Aortic smooth muscle cell (primary cell): ENCODE results near the gene RAD23A. TPM values are rescaled to one million over a fixed set of nuclear protein-coding genes. Genes with fewer than 3 reads are reported as not detected.

ENCODE experiments used
- total RNA-seq: library from RNA; depleted of rRNA; stranded (reverse); fragments of >200 nt; gene quantifications from 2 replicates; pipeline ENCODE4 v1.2.3, GENCODE V29; 2014

Gene RAD23A
- 68.6 and 83.4 TPM in 2 replicates for total RNA-seq

DNA sequence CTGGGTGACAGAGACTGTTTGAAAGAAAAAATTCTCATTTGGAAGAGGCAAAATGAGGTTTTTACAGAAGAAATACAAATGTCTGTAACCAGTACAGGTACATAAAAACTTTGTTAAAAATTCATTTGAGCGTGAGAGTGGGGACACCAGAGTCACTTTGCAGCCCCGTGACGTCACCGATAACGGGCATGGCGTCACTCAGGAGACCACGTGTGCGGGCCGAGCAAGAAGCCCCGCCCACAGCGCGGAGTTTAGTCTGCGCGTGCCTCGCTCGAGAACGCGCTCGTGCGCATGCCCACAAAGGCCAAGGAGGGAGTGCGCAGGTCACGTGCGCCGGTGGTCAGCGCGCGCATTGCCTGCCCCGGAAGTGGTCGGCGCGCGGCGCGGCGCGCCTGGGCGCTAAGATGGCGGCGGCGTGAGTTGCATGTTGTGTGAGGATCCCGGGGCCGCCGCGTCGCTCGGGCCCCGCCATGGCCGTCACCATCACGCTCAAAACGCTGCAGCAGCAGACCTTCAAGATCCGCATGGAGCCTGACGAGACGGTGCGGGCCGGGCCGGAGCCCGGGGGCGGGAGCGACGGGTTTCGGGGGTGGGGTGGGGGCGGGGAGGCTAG lies at the start of gene RAD23A:
Gene RAD23A, plus strand, starts transcription at position 384 of the 613 bp plus-strand sequence. Its CDS starts 87 bp downstream, at position 471.

DNA sequence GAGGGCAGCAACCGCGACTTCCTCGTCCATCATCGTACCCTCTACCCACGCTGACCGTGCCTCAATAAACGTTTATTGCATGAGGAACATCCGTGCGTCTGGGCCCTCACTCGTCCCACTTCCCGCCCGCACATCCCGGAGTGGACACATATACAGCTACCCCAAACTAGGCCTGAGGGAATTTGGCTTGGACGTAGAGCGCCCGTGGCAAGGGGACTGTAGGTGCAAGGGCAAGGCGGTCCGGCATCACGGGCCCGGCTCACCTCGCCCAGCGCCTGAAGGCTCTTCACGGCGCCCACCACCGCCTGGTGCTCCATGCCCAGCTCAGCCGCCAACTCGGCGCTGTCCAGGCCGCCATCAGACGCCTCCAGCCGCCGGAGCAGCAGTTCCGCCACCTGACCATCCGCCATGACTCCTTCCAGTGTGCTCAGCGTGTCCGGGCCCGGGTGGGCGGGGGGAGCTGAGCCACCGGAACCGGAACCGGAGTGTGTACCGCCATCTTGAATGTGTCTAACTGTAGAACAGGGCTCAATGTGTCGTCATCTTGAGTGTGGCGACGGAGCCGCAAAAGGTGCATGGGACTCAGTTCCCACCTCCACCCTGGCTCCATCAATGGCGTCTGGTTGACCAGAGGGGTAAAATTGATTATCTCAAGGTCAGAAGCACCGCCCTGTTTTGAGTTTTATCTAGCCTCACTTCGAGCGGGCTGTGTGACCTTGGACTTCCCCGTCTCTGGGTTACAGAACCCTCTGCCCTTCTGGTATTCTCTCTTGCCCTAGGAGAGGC lies 12.2 kb upstream of the RAD23A start, which contains the start of gene FARSA:
Gene FARSA, minus strand, starts transcription at position 425 of the 786 bp plus-strand sequence. Its CDS starts 15 bp downstream, at position 410.

DNA sequence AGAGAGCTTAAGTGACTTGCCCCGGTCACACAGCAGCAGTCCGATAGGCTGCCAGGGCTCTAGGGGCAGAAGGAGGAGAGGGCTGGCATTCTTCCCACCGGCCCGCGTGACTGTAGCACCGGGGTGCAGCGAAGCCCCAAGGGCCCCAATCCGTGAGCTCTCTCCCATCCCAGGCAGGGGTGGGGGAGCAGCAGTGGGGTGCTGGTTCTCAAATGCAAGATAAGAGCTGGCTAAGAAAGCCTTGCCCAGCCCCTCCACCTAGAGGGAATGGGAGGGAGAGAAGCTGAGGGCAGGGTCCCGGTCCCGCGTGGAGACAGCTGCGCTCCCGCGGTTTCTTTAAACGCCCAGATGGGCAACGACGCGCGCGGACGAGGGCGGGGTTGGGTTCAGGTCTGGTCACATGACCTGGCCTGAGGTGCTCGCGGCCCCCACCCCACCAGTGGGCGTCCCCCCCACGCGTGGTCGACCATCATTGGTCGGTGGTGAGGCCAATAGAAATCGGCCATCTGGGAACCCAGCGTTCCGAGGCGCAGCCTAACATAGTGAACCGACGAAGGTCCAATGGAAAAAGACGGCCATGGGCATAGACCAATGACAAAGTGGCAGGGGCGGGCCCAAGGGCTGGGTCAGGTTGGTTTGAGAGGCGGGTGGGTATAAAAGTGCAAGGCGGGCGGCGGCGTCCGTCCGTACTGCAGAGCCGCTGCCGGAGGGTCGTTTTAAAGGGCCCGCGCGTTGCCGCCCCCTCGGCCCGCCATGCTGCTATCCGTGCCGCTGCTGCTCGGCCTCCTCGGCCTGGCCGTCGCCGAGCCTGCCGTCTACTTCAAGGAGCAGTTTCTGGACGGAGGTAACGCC lies 7.5 kb upstream of the RAD23A start, which contains the start of gene CALR:
Gene CALR, plus strand, starts transcription at position 683 of the 852 bp plus-strand sequence. Its CDS starts 71 bp downstream, at position 754.

DNA sequence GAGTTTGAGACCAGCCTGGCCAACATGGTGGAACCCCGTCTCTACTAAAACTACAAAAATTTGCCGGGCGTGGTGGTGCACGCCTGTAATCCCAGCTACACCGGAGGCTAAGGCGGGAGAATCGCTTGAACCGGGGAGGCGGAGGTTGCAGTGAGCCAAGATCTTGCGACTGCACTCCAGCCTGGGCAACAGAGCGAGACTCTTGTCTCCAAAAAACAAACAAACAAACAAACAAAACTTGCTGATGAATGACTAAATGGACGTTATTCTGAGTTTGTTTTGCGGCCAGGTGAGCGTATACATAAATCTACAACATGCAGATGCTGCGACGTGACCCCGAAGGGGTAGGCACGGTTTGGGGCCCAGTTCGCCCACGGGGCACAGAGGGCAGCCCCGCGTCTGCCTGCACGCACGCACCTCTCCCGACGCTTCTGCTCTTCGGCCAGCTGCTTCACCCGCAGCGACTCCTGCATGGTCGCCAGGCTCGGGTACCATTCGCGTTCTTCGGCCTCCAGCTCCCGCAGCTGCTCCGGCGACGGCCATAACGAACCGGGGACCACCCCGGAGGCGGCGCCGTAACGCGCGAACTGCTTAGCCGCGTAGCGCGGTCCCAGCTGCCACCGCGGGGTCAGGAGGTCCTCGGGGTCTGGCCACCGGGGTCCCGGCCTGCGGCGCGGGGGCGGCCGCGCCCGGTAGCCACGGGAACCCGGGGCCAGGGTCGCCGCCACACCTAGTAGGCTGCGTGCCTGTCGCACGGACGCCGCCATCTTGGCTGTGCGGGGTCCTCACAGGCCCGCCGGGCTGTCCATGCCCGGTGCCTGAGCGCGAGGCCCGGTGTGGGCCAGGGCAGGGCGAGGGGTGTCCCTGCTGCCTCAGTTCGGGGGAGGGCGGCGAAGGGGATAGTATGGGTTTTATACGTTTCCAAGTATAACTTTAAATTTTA lies 11.1 kb downstream of the RAD23A start, which contains the start of gene GADD45GIP1:
Gene GADD45GIP1, minus strand, starts transcription at position 778 of the 943 bp plus-strand sequence. Its CDS starts 11 bp downstream, at position 767.

DNA sequence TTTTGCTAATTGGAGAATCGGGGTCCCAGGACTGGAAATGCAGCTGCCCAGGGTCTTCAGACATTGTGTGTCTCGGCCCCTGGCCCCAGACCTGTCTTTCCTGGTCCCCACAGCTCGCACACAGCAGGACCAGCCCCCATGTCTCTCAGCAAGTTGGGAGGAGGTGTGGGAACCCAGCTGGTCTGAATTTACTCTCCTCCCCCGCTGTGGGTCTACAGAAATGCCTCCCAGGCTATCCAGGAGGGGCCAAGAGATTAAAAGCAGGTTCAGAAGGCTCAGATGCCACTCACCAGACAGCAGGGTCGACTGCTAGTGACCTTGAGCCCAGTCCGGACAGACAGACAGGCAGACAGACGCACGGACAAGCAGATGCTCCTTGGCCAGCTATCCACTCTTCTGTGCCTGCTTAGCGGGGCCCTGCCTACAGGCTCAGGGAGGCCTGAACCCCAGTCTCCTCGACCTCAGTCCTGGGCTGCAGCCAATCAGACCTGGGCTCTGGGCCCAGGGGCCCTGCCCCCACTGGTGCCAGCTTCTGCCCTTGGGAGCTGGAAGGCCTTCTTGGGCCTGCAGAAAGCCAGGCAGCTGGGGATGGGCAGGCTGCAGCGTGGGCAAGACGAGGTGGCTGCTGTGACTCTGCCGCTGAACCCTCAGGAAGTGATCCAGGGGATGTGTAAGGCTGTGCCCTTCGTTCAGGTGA lies 23.8 kb downstream of the RAD23A start, which contains the start of gene DAND5:
Gene DAND5, plus strand, starts transcription at position 285 of the 697 bp plus-strand sequence. Its CDS starts 85 bp downstream, at position 370.

DNA sequence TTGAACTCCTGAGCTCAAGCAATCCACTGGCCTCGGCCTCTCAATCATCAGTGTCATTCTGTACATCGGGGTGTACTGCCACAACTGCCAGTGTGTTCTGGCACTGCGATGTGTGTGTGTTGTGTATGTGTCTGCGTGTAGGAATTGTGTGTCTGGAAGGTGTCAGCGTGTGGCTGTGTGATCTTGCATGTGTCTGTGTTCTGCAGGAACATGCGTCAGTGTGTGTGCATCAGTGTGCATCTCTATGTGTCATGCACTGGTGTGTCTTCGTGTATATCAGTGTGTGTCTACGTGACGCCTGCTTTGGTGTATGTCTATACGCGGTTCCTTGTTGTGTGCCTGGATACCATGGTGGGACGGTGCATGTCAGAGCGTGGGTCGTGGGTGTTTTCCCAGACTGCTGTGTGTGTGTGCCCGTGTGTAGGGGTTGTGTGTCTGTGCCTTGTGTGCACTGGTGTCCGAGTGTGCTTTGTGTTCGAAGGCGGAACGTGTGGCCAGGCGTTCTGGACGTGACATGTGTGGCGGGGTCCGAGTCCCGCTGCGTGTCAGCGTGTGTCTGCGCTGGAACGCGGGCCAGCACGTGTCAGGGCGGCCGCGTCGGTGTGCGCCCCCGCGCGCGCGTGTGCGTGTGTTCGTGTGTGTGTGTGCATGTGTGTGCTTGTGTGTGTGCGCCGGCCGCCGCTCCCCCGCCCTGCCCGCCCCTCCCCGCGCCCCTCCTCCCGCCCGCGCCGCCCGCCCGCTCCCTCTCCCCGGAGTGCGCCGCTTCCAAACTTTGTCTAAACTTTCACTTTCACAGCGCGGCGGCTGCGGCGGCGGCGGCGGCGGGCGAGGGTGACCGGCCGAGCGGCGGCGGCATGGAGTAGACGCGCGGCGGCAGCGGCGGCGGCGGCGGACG lies 49.3 kb downstream of the RAD23A start, which contains the start of gene NFIX:
Gene NFIX, plus strand, starts transcription at position 775 of the 895 bp plus-strand sequence. CDS start 363 bp downstream, outside the sequence.

Other genes with a start within 250 kb of the RAD23A start
- gene FBXW9, start 249.2 kb upstream of the RAD23A start, total RNA-seq: 3.6 and 3.8 TPM in 2 replicates
- gene TNPO2, start 221.9 kb upstream of the RAD23A start, total RNA-seq: 27.7 and 34.1 TPM in 2 replicates
- 135 and 166 TPM in 2 replicates for gene TRIR, start 211.2 kb upstream of the RAD23A start, total RNA-seq
- gene GET3, start 208.4 kb upstream of the RAD23A start, total RNA-seq: 100 and 112 TPM in 2 replicates
- not detected in 2 replicates for gene BEST2, start 194.1 kb upstream of the RAD23A start, total RNA-seq
- 16.9 and 18.3 TPM in 2 replicates for gene HOOK2, start 170.3 kb upstream of the RAD23A start, total RNA-seq
- gene JUNB, start 154.4 kb upstream of the RAD23A start, total RNA-seq: 76.1 and 137 TPM in 2 replicates
- 181 and 208 TPM in 2 replicates for gene PRDX2, start 144.1 kb upstream of the RAD23A start, total RNA-seq
- gene THSD8, start 143.8 kb upstream of the RAD23A start, total RNA-seq: not detected in 2 replicates
- gene RNASEH2A, start 139.3 kb upstream of the RAD23A start, total RNA-seq: 20.1 and 27.3 TPM in 2 replicates
- not detected in 2 replicates for gene RTBDN, start 111.3 kb upstream of the RAD23A start, total RNA-seq
- 0.13 and 0.19 TPM in 2 replicates for gene MAST1, start 107.3 kb upstream of the RAD23A start, total RNA-seq
- 31.8 and 34.1 TPM in 2 replicates for gene DNASE2, start 64.4 kb upstream of the RAD23A start, total RNA-seq
- gene KLF1, start 58.7 kb upstream of the RAD23A start, total RNA-seq: not detected in 2 replicates
- 12.7 and 16.5 TPM in 2 replicates for gene GCDH, start 54.7 kb upstream of the RAD23A start, total RNA-seq
- gene SYCE2, start 26.6 kb upstream of the RAD23A start, total RNA-seq: 0.19 and 0.26 TPM in 2 replicates
- 43.6 and 58.0 TPM in 2 replicates for gene FARSA, start 12.2 kb upstream of the RAD23A start, total RNA-seq
- gene CALR, start 7.3 kb upstream of the RAD23A start, total RNA-seq: 2,036 and 2,214 TPM in 2 replicates
- 31.5 and 46.9 TPM in 2 replicates for gene GADD45GIP1, start 11.4 kb downstream of the RAD23A start, total RNA-seq
- gene DAND5, start 23.7 kb downstream of the RAD23A start, total RNA-seq: 0.12 and 0.13 TPM in 2 replicates
- gene NFIX, start 49.6 kb downstream of the RAD23A start, total RNA-seq: 85.9 and 137 TPM in 2 replicates
- gene LYL1, start 157.0 kb downstream of the RAD23A start, total RNA-seq: 0.87 and 1.1 TPM in 2 replicates
- 16.8 and 19.7 TPM in 2 replicates for gene TRMT1, start 170.9 kb downstream of the RAD23A start, total RNA-seq
- gene NACC1, start 172.4 kb downstream of the RAD23A start, total RNA-seq: 39.3 and 47.3 TPM in 2 replicates
- 81.8 and 90.2 TPM in 2 replicates for gene STX10, start 204.5 kb downstream of the RAD23A start, total RNA-seq
- 21.3 and 32.6 TPM in 2 replicates for gene IER2, start 204.5 kb downstream of the RAD23A start, total RNA-seq